Measurements from ENCODE around the gene E2F1.

GRCh38 chr20:33719277-33719988 is 33.2 kb upstream of the E2F1 start:
- TF ChIP-seq MYC (IDR thresholded peaks at IDR 0.05; ENCODE audit: low read depth, low read length) (no peak), CTCF (IDR thresholded peaks at IDR 0.05; ENCODE audit: low read depth, low read length) (no peak), POLR2A (IDR thresholded peaks at IDR 0.05; ENCODE audit: extremely low read depth, insufficient read length) (no peak), MAX (IDR thresholded peaks at IDR 0.05; ENCODE audit: low read depth, low read length) (no peak)

All from NB4 (cell line).